Right lobe of liver (tissue), 6 donors: Measurements from ENCODE around the gene SERPINB12. TPM values are rescaled to one million over a fixed set of nuclear protein-coding genes. Genes with fewer than 3 reads are reported as not detected.

Source experiments
- ATAC-seq, 4 donors: fragments of 200-7000 bp; cut with Tn5 transposase; one replicate each; pipeline ENCODE4 v1.9.1; 2020; ENCODE audit warnings: mild to moderate bottlenecking in 4 of 4, moderate library complexity in 4 of 4
- DNase-seq, 3 donors: peaks; one replicate each; pipeline ENCODE4 v3.0.0-alpha.2; 2020
- H3K27ac ChIP-seq, 3 donors: fragments of 200-600 bp; one replicate each; pipeline ENCODE4 v1.8.0; 2022
- H3K27me3 ChIP-seq, 2 donors: fragments of 200-600 bp; one replicate each; pipeline ENCODE4 v1.8.0; 2022
- H3K36me3 ChIP-seq, 4 donors: fragments of 200-600 bp; sonication (generic) in 1 of 4; one replicate each; pipeline versions ENCODE4 v1.5.1 to v1.8.0; 2017 to 2022; ENCODE audit warnings: control low read depth in 1 of 4
- H3K4me1 ChIP-seq, 4 donors: fragments of 200-600 bp; sonication (generic) in 1 of 4; one replicate each; pipeline versions ENCODE4 v1.5.1 to v1.8.0; 2017 to 2022; ENCODE audit warnings: control low read depth in 1 of 4
- H3K4me3 ChIP-seq, 3 donors: fragments of 200-600 bp; one replicate each; pipeline ENCODE4 v1.8.0; 2022
- H3K9me3 ChIP-seq, 4 donors: fragments of 200-600 bp; sonication (generic) in 1 of 4; one replicate each; pipeline versions ENCODE4 v1.5.1 to v1.8.0; 2017 to 2022; ENCODE audit warnings: control low read depth in 1 of 4
- POLR2A ChIP-seq: fragments of 450-650 bp; IDR thresholded peaks from one replicate; pipeline ENCODE4 v1.6.1; 2017; ENCODE audit warnings: antibody characterized with exemption, mild to moderate bottlenecking
- WGBS: methylation state at CpG from one replicate; pipeline ENCODE4 v1.1.6; 2018; ENCODE audit warnings: low coverage, low lambda C conversion rate; ENCODE audit not compliant: insufficient coverage; ENCODE audit errors: missing lambda C conversion rate; 5-methylcytosine and 5-hydroxymethylcytosine counted together
- intact Hi-C, 2 donors: fragments of 100-400 bp; cut with DNase I; formaldehyde crosslinking; loops; one replicate each; pipeline versions ENCODE4 v1.11.2 to v1.14.1; 2022
- total RNA-seq, 6 experiments: library from RNA; depleted of rRNA in 2 of 6; stranded (reverse); fragments of >200 nt in 2 of 6; fragmentation: NEBNext Ultra II Directional in 3 of 6; extraction: Animal tissue kit (Norgen Biotek cat#: 25700) in 3 of 6; gene quantifications; one replicate each; pipeline versions ENCODE4 v1.1.0 to v1.2.4, GENCODE V29; 2016 to 2023
- TF ChIP-seq, protein P1 (sequence below), 4 donors: fragments of 200-600 bp in 3 of 4; fragments of 450-650 bp in 1 of 4; IDR thresholded peaks; one replicate each; pipeline versions ENCODE4 v1.5.1 to v1.8.0; 2016 to 2022; ENCODE audit warnings: antibody characterized with exemption in 4 of 4, mild to moderate bottlenecking in 2 of 4
- donor health status: DM: no; HTN: yes; CAD: no.
- donor health status: DM: no; HTN: no; CAD: no.
- donor health status: DM: no; HTN: no; CAD: no.
- donor health status: DM: no; HTN: yes; CAD: no.
- donor health status: DM: no; HTN: yes; CAD: no.

Gene SERPINB12
- total RNA-seq, 6 experiments from 2014 or later, result not detected

DNA sequence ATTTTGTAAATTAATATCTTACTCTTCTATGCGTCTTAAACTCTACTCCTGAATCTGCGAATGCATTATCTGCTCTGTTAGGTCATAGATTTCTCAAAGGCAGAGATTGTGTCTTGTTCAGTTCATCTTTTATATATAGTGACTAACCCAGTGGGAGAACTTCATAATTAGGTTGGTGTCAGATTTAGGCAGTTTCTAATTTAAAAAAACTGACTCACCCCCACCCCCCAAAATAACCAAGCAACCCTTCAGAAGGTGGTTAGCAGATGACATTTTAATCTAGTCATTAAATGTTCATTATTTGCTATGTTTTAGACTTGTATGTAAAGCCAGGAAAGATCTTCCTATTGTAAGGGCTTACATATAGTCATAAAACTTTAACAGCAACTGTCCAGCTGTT lies 10.4 kb downstream of the SERPINB12 start:
- H3K27ac ChIP-seq, result no peak overlapping the region
- no peaks in the 10 kb centered on the region for H3K36me3 ChIP-seq
- DNase-seq, result no peak
- H3K9me3 ChIP-seq, result no peaks in the 10 kb centered on the region
- no peak for ATAC-seq
- intact Hi-C loops, result no loop called here
- no peaks in the 10 kb centered on the region for H3K27me3 ChIP-seq
- no peak for TF ChIP-seq POLR2A
- TF ChIP-seq, protein P1, sequence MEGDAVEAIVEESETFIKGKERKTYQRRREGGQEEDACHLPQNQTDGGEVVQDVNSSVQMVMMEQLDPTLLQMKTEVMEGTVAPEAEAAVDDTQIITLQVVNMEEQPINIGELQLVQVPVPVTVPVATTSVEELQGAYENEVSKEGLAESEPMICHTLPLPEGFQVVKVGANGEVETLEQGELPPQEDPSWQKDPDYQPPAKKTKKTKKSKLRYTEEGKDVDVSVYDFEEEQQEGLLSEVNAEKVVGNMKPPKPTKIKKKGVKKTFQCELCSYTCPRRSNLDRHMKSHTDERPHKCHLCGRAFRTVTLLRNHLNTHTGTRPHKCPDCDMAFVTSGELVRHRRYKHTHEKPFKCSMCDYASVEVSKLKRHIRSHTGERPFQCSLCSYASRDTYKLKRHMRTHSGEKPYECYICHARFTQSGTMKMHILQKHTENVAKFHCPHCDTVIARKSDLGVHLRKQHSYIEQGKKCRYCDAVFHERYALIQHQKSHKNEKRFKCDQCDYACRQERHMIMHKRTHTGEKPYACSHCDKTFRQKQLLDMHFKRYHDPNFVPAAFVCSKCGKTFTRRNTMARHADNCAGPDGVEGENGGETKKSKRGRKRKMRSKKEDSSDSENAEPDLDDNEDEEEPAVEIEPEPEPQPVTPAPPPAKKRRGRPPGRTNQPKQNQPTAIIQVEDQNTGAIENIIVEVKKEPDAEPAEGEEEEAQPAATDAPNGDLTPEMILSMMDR (IDR thresholded peaks at IDR 0.05), result no peak
- no peak overlapping the region for H3K4me3 ChIP-seq
- no peaks in the 10 kb centered on the region for H3K4me1 ChIP-seq
- 77% methylated on average over 2 of the region's 2 CpGs for WGBS

DNA sequence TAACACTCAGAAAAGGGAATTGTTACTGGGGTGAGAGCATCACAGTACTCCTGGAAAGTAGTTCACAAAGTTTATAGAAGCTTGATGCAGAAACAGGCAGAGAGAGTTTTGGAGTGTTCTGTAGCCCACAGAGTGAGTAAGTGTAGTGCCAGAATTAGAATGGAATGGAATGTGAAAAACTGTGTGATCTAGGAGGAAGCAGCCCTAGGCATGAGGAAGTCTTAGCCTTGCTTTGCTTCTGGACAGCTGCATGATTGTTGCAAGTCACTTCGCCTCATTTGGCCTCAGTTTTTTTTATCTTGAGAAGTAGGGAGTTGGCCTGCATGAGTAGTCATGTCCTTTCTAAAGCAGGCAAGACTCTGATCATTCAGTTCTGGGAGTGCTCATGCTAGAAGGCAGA lies 10.9 kb downstream of the SERPINB12 start:
- H3K27ac ChIP-seq, result no peak overlapping the region
- H3K9me3 ChIP-seq, result no peaks in the 10 kb centered on the region
- no peaks in the 10 kb centered on the region for H3K36me3 ChIP-seq
- no peaks in the 10 kb centered on the region for H3K27me3 ChIP-seq
- no peaks in the 10 kb centered on the region for H3K4me1 ChIP-seq
- intact Hi-C loops, result no loop called here
- TF ChIP-seq POLR2A, result no peak
- TF ChIP-seq, protein P1 (IDR thresholded peaks at IDR 0.05), result no peak
- 22% methylated on average over 1 of the region's 1 CpG for WGBS
- ATAC-seq (peak in 3 of 4 donors; percentile 17 to 59 (median 17)), DNase-seq (no peak)
- H3K4me3 ChIP-seq, result no peak overlapping the region

DNA sequence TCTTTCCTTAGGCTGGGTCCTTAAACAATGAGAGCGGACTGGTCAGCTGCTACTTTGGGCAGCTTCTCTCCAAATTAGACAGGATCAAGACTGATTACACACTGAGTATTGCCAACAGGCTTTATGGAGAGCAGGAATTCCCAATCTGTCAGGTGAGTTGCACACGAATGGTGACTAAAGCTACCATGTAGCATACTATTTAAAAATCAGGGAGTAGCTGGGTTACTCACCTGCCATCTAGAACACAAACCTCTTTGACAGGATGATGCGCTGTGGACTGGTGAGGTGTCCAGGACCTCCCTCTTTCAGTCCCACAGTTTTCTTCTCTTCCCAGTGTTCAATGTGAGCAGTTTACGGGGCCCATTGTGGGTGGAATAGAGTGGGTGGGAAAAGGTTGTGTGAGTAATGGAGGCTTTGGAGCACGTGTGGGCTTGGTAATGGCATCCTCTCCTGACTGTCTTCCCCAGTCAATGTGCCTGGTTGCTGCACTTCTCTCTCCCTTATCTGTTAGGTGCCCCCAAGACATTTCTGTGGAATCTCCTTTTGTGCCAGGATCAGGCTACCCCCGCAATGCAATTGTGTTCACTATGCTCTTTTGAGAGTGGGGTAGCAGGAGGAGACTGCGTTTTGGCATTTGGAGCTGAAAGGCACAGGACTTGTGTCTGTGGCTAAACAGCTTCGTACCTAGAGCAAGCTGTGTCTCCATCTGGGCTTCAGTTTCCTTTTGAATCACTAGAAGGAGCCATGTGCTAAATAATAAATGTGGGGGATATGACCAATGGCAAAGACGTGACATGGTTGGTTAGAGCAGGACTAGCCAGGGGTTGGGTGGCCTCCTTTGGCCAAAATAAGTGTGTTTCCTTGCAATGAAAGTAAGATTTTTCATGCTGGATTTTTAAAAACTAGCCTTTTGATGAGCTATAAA lies 17.7 kb downstream of the SERPINB12 start:
- H3K4me3 ChIP-seq, result no peak overlapping the region
- 53% methylated on average over 7 of the region's 9 CpGs for WGBS
- no peaks in the 10 kb centered on the region for H3K9me3 ChIP-seq
- no peaks in the 10 kb centered on the region for H3K36me3 ChIP-seq
- TF ChIP-seq POLR2A, result no peak
- TF ChIP-seq, protein P1 (IDR thresholded peaks at IDR 0.05), result no peak
- no peaks in the 10 kb centered on the region for H3K27me3 ChIP-seq
- intact Hi-C loops, result no loop called here
- no peak for ATAC-seq
- no peak for DNase-seq
- H3K4me1 ChIP-seq, result no peaks in the 10 kb centered on the region
- no peak overlapping the region for H3K27ac ChIP-seq

DNA sequence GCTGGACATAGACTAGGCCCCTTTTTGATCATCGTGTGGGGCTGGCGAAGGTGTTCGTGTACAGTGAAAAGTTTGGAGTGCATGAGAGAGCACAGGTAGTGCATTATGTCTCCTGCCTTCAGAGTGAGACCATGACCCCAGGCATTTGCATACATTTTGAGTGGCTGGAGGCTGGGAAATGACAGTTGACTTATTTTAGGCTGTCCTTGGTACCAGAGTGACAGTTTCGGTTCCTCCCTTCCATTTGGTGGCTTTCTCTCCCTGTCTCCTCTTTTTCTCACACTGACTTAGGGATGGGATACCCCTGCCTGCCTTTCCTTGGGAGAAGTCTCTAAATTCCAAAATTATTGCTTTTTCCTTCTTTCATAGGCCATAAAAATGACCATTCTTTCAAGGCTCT lies 20.1 kb downstream of the SERPINB12 start:
- TF ChIP-seq, protein P1 (IDR thresholded peaks at IDR 0.05), result no peak
- no peak for TF ChIP-seq POLR2A
- Histone ChIP-seq H3K9me3 (no peaks in the 10 kb centered on the region), H3K4me3 (no peak overlapping the region), H3K27ac (no peak overlapping the region), H3K27me3 (no peaks in the 10 kb centered on the region), H3K36me3 (no peaks in the 10 kb centered on the region), H3K4me1 (no peaks in the 10 kb centered on the region)
- DNase-seq (no peak), ATAC-seq (no peak)
- WGBS, result 67% methylated on average over 1 of the region's 4 CpGs
- intact Hi-C loops, result no loop called here
